GM19193 (cell line): Measurements from ENCODE around the gene ARFGEF2.

Experiments used
- POLR2A ChIP-seq: IDR thresholded peaks from 4 replicates; pipeline ENCODE4 v1.6.1; 2011; ENCODE audit not compliant: insufficient read depth, insufficient read length; ENCODE audit errors: extremely low read depth

ARFGEF2 gene

DNA sequence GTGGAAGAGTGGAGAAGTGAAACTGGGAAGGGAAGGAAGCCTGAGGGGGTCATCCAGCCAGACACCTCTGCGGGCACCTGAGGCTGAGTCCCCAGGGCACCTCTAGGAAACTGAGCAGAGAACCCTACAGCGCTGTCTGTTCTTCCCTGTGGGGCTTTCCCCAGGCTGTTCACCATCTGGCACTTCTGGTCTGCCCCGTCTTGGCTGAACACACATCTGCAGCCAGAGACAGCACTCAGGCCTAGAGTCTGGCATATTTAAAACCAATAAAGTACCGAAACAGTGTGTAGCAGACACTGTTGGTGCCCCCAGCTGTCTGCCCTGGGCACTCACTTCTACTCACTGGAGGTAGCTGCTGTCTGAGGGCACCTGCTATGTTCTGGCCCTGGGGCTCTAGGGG, 9.4 kb upstream of the ARFGEF2 start:
- TF ChIP-seq POLR2A = no peak

- TF ChIP-seq POLR2A = no peak
Observed at GRCh38 chr20:48916699-48917098, 4.8 kb upstream of the ARFGEF2 start.

DNA sequence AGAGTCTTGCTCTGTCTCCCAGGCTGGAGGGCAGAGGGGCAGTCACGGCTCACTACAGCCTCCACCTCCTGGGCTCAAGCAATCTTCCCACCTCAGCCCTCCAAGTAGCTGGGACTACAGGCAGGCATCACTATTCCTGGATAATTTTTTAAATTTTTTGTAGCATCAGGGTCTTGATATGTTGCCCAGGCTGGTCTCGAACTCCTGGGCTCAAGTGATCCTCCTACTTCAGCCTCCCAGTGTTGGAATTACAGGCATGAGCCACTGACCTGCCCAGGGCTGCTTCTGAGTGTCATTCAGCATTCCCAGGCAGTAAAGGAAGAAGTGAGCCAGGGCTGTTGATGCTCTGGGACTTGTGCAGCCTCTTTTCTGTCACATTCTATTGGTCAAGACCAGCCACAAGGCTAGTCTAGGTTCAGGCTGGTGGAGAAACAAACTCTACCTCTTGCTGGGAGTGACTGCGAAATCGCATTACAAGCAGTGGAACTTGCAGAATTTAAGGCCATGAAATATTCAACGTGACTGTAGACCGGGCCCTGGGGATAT, 2.1 kb upstream of the ARFGEF2 start:
- no peak for TF ChIP-seq POLR2A

- TF ChIP-seq POLR2A = no peak
Observed at GRCh38 chr20:48919882-48920526, 1.5 kb upstream of the ARFGEF2 start.

GRCh38 chr20:48920527-48921167, 864 bp upstream of the ARFGEF2 start:
- no peak for TF ChIP-seq POLR2A

GRCh38 chr20:48921883-48922820, 641 bp downstream of the ARFGEF2 start:
- TF ChIP-seq POLR2A = no peak

DNA sequence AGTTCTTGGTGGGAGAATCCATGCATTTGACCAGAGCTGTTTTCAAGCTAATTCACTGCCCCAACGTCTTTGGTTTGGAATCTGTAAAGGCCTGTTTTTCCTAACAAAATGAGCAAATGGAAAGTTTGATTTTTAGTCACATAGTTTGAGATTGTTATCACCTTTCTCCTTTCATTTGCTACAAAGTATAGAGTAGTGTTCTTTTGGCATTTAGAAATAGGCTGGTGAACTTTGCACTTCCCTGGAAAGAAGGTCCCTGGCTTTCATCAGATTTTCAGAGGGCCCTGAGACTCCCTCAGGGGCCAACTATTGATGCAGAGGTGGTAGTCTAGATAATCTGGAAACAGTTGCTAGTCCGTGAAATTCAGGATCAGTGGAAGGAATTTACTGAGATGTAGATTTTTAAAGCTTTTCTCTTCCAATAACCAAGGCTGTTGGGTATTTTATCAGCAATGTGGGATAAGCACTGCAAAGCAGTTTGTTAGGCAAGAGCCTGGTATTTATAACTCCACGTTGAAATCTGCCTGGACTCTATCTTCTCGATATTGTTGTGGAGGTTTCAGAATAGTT, 1.7 kb downstream of the ARFGEF2 start:
- no peak for TF ChIP-seq POLR2A

DNA sequence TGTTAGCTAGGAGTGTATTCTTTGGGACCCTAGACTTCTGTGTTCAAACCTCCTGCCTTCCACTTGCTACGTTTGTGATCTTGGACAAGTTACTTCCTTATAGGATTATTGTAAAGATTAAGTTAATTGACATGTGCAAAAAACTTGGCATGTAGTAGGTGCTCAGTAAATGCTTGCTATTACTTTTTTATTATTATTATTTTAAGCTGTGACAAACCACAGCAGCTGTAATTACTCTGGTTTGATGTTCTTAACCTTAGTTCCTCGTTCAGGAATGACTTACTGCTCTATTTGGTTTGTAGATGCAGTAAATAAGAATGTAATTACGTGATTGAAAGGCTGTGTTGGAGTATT, 3.2 kb downstream of the ARFGEF2 start:
- no peak for TF ChIP-seq POLR2A

- TF ChIP-seq POLR2A = no peak
Observed at GRCh38 chr20:48926267-48926666, 4.8 kb downstream of the ARFGEF2 start.

- TF ChIP-seq POLR2A = no peak
Observed at GRCh38 chr20:48926821-48927220, 5.3 kb downstream of the ARFGEF2 start.

DNA sequence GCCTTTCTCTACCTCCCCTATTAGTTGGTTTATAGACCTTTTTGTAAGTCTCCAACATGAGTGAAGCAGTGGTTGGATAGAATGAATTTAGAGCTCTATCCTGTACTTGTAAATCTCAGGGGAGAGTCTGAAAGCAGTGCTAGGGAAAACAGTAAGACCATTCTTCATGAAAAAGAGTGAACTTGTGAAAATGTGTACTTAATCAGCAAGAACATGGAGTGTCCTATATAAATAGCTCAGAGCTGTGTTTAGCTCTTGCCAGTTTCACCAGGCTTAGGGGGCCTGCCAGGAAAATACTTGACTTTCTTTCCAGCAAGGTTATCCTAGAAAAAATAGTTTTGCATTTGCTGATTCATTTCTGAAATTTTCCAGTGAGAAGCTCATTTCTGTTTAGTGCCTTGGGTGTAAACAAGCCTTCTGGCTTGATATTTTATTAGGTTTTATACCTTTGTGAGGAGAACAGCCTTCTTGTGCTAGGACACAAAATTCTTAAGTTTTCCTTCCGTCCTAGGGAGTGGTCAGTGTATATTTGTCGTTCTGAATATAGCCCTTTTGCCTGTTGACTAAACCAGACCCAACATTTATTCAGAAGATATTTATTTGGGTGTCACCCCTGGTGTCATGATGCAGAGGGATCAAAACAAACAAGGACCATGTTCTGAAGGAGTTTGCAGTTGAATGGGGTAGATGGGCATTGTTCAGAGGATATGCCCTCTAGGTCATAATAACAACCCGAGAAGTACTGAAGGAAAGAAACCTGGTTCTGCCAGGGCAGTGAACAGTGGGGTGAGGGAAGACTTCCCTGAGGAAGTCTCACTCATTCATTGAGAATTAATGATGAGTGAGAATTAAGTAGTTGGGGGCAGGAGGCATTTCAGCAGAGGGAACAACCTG, 7.6 kb downstream of the ARFGEF2 start:
- TF ChIP-seq POLR2A = no peak

GRCh38 chr20:48930035-48930434, 8.5 kb downstream of the ARFGEF2 start:
- TF ChIP-seq POLR2A = no peak

- TF ChIP-seq POLR2A = no peak
Observed at GRCh38 chr20:48930878-48931277, 9.4 kb downstream of the ARFGEF2 start.
